Kidney glomerular epithelial cell (primary cell): ENCODE measurements around the gene WDR37.

Experiments
- DNase-seq: peaks from one replicate; lab custom pipeline; 2025; lab: John Stamatoyannopoulos, UW

WDR37 gene

GRCh38 chr10:1074748-1075308 lies 18.6 kb downstream of the WDR37 start:
- no peak for DNase-seq

- DNase-seq = no peak
Measured at GRCh38 chr10:1078668-1079067, 22.5 kb downstream of the WDR37 start.

- DNase-seq = no peak
Measured at GRCh38 chr10:1083581-1083980, 27.4 kb downstream of the WDR37 start.

GRCh38 chr10:1084011-1084950 lies 28.1 kb downstream of the WDR37 start:
- no peak for DNase-seq

GRCh38 chr10:1085258-1085657 lies 29.1 kb downstream of the WDR37 start:
- no peak for DNase-seq

GRCh38 chr10:1086787-1087186 lies 30.6 kb downstream of the WDR37 start:
- no peak for DNase-seq

- no peak for DNase-seq
Measured at GRCh38 chr10:1089017-1089689, 33.0 kb downstream of the WDR37 start.

- no peak for DNase-seq
Measured at GRCh38 chr10:1090696-1091095, 34.5 kb downstream of the WDR37 start.

- no peak for DNase-seq
Measured at GRCh38 chr10:1093696-1094095, 37.5 kb downstream of the WDR37 start.

GRCh38 chr10:1094112-1095057 lies 38.2 kb downstream of the WDR37 start:
- no peak for DNase-seq

GRCh38 chr10:1095498-1095897 lies 39.3 kb downstream of the WDR37 start:
- no peak for DNase-seq

GRCh38 chr10:1096287-1096889 lies 40.2 kb downstream of the WDR37 start:
- DNase-seq = no peak

- DNase-seq = no peak
Measured at GRCh38 chr10:1097436-1097835, 41.3 kb downstream of the WDR37 start.

- no peak for DNase-seq
Measured at GRCh38 chr10:1100143-1100542, 44.0 kb downstream of the WDR37 start.

- no peak for DNase-seq
Measured at GRCh38 chr10:1100691-1101368, 44.6 kb downstream of the WDR37 start.

GRCh38 chr10:1101946-1102345 lies 45.8 kb downstream of the WDR37 start:
- DNase-seq = no peak

GRCh38 chr10:1102416-1102815 lies 46.2 kb downstream of the WDR37 start:
- no peak for DNase-seq

- no peak for DNase-seq
Measured at GRCh38 chr10:1102831-1103230, 46.6 kb downstream of the WDR37 start.

GRCh38 chr10:1103551-1103950 lies 47.4 kb downstream of the WDR37 start:
- DNase-seq = no peak

GRCh38 chr10:1104971-1105370 lies 48.8 kb downstream of the WDR37 start:
- no peak for DNase-seq

- DNase-seq = no peak
Measured at GRCh38 chr10:1107004-1107403, 50.8 kb downstream of the WDR37 start.
